GM12865 (cell line): Measurements from ENCODE around the gene USH2A.

Experiments used
- DNase-seq: peaks from one replicate; pipeline ENCODE4 v3.0.0; 2010; ENCODE audit warnings: low read depth
- H3K4me3 ChIP-seq: 2 replicates; pipeline ENCODE4 v1.5.1; 2011; ENCODE audit warnings: mild to moderate bottlenecking, low read depth, low read length, control low read depth
- TF ChIP-seq, protein P1 (sequence below): IDR thresholded peaks from 2 replicates; pipeline ENCODE4 v1.5.1; 2011; ENCODE audit warnings: low read length, control low read depth, low read depth, inconsistent platforms; ENCODE audit not compliant: insufficient read depth; ENCODE audit errors: missing control alignments

USH2A gene

DNA sequence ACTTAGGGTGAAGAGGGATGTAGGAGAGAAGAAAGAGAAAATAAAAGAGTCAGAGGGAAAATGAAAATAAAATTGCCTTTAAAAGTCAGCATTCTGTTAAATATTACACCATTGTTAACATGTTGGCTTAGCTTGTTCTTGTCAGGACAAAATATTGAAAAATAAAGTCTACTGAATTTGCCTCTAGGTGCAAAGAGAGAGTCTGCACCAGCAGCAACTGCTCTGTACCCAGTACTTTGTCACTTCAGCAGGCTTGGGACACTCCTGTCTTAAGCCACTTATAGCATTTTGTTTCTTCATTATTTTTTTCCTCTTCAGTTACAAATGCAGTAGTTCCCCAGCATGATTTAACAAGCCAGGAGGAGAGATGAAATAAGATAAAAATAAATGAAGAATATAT lies 11.0 kb upstream of the USH2A start:
- H3K4me3 ChIP-seq = no peak overlapping the region
- no peak for DNase-seq
- TF ChIP-seq, protein P1, sequence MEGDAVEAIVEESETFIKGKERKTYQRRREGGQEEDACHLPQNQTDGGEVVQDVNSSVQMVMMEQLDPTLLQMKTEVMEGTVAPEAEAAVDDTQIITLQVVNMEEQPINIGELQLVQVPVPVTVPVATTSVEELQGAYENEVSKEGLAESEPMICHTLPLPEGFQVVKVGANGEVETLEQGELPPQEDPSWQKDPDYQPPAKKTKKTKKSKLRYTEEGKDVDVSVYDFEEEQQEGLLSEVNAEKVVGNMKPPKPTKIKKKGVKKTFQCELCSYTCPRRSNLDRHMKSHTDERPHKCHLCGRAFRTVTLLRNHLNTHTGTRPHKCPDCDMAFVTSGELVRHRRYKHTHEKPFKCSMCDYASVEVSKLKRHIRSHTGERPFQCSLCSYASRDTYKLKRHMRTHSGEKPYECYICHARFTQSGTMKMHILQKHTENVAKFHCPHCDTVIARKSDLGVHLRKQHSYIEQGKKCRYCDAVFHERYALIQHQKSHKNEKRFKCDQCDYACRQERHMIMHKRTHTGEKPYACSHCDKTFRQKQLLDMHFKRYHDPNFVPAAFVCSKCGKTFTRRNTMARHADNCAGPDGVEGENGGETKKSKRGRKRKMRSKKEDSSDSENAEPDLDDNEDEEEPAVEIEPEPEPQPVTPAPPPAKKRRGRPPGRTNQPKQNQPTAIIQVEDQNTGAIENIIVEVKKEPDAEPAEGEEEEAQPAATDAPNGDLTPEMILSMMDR = no peak

DNA sequence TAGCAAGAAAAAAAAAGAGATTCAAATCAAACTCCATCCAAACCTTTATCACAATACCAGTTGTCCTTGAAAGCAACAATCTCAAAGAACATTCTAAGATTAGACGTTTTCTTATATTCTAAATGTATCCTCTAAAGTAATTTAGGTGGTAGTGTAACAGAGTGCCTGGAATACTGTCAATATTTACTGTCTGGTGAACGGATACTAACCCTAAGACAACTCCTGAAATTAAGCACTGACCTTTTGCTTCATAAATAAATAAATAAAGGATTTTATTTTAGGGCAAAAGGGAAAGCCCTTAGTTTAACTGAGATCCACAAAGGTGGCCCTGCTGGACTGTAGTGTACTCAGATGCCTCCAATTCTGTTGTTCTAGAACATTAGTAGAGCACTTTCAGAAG lies 9.9 kb upstream of the USH2A start:
- TF ChIP-seq, protein P1 = no peak

DNA sequence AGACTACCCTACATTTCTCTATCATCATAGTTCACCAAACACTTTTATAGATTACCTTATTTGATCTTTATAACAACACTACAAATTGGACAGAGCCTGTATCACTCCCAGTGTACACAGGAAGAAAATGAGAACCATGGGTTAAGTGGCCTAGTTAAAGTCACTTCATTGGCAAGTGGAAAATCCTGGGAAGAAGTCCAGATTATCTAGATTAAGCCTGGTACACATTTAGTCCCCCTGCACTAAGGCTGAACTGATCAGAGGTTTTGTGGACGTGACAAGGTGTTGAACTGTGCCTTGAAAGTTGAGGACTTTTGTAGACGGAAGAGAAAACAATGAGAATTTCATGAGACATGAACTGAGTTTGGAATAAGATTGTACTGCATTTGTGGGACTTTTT lies 7.5 kb upstream of the USH2A start:
- DNase-seq = no peak
- TF ChIP-seq, protein P1 = no peak
- H3K4me3 ChIP-seq = no peak overlapping the region

More for the DNA sequence above, 9.9 kb upstream of the USH2A start:
- H3K4me3 ChIP-seq = no peak overlapping the region
- DNase-seq = no peak

DNA sequence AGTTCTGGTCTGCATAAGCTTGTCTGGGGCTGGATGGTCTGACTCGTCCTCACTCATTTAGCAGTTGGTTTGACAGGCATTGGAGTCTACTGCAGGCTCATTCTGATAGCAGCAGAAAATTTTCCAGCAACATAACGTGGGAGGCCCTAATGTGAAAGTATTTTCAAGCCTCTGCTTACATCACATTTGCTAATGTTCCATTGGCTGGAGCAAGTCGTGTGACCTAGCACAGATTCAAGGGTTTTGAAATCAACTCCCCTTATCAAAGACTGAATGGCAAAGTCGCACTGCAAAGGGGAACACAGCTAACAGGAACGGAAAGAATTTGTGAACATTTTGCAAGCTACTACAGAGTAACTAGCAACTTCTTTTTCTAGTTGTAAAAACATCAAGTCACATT lies 2.3 kb upstream of the USH2A start:
- H3K4me3 ChIP-seq = no peak overlapping the region
- TF ChIP-seq, protein P1 = no peak
- DNase-seq = no peak

DNA sequence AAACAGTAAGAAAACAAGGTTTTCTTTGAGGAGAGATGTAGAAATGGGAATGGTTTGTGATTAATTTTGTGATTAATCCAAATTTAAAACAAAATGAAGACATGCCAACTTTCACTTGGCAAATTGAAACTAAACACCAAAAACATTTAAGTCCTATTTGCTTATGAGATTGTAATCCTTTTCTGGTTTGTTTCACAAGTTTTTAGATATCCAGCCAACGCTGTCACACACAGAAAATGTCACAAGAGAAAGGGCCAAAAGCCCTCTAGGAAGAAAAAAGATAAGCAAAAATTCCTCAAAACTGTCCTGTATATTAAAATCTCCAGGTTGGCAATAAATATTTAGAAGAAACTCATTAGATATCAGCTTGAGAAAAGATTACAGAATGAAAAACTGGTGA lies 2.5 kb downstream of the USH2A start:
- TF ChIP-seq, protein P1 = no peak

DNA sequence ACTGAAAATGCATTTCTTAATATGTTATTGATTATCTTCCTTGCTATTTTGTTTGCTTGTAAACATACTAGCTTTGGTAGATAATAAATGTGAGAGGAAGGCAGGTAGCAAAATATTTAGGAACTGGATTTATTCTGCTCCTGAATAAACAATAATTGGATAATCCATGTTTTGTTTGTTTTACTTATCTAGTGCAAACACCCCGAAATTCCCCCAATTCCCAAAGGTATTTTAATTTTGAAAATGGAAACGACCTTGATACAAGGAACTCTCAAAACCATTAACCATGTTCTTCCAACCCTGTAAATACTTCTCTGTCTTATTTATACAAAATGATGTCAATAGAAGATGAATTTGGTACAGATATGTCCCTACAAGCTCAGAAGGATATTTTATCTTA lies 3.0 kb downstream of the USH2A start:
- TF ChIP-seq, protein P1 = no peak
- H3K4me3 ChIP-seq = no peak overlapping the region
- DNase-seq = no peak

More for the DNA sequence above, 2.5 kb downstream of the USH2A start:
- DNase-seq = no peak
- no peak overlapping the region for H3K4me3 ChIP-seq

DNA sequence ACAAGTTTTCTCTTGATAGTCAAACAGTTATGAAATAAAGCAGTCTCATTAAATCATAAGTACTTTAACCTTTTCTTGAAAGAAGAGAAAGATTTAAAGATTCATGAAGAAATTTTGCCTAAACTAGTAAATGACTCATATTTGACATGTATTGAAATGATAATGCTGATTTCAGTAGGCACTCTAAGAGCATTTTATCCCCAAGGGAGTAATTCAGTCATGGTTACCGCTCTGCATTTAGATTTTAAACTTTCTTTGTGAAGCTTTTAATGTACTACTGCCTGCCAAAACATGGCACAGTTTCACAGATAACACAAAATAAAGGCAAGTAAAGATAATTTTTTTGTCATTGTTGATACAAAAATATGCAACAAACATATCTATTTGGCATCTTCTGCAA lies 6.8 kb downstream of the USH2A start:
- TF ChIP-seq, protein P1 = no peak
- no peak for DNase-seq
- H3K4me3 ChIP-seq = no peak overlapping the region
